Measurements from ENCODE around the gene TMEM74B.

TMEM74B gene

DNA sequence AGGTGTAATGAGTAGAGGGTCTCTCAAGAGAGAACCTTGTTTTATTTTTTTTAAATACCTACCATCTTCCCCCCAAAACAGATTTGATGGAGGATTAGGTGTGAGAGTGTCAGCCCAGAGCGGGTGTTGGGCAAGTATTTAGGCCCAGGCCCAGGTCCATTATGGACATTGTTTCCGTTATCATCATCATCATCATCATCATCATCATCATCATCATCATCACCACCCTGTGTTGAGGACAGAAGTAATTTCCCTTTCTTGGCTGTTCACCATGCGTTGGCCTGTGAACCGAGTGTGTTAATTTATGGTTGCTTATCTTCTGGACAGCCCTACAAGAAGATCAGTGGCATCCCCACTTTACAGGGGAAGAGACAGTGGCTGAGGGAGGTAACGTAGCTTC, 37.8 kb downstream of the TMEM74B start:
- DNase-seq (no peak), ATAC-seq (no peak)
- Mint-ChIP-seq H3K9me3 (no peaks in the 10 kb centered on the region), H3K27me3 (no peaks in the 10 kb centered on the region), H3K4me1 (peaks cover 18% of the 10 kb centered on the region), H3K4me3 (no peak overlapping the region), H3K27ac (peak overlapping the region in 1 of 2 donors; percentile 5)

- no peaks in the 10 kb centered on the region for H3K27me3 Mint-ChIP-seq
- H3K9me3 Mint-ChIP-seq: no peaks in the 10 kb centered on the region
- no peak for ATAC-seq
- no peak overlapping the region for H3K4me3 Mint-ChIP-seq
- no peak overlapping the region for H3K27ac Mint-ChIP-seq
- peaks cover 12% of the 10 kb centered on the region for H3K4me1 Mint-ChIP-seq
- DNase-seq: no peak
Measured at GRCh38 chr20:1144401-1145172, 40.2 kb downstream of the TMEM74B start.

DNA sequence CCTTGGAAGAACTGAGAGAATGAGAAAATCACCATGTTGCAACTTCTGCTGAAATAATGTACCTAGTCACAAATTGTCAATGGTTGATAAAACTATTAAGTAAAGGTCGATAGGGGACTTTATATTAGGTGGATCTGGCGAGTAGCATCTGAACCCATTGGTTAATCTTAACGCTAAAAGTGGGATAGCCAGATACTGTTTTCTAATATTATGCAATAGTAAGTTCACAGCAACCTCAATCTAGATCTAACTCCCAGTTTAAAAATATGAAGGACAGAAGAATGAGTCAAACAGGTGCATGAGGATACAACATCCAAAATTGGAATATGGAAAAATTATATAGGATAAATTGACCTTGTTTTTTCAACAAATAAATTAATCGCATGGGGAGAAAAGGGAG, 47.5 kb downstream of the TMEM74B start:
- Mint-ChIP-seq H3K27ac (no peak overlapping the region), H3K9me3 (no peaks in the 10 kb centered on the region)

GRCh38 chr20:1134836-1135235, 49.9 kb downstream of the TMEM74B start:
- Mint-ChIP-seq H3K4me1 (peaks cover 40% of the 10 kb centered on the region), H3K27me3 (no peaks in the 10 kb centered on the region), H3K27ac (peak overlapping the region in 1 of 2 donors; percentile 54), H3K4me3 (no peak overlapping the region), H3K9me3 (no peaks in the 10 kb centered on the region)
- DNase-seq: no peak
- no peak for ATAC-seq

More for the DNA sequence above, 47.5 kb downstream of the TMEM74B start:
- ATAC-seq: no peak
- peaks cover 28% of the 10 kb centered on the region for H3K4me1 Mint-ChIP-seq
- no peak for DNase-seq
- no peak overlapping the region for H3K4me3 Mint-ChIP-seq
- no peaks in the 10 kb centered on the region for H3K27me3 Mint-ChIP-seq

GRCh38 chr20:1134355-1134754, 50.4 kb downstream of the TMEM74B start:
- H3K27ac Mint-ChIP-seq: peak overlapping the region in 1 of 2 donors; percentile 65
- no peak overlapping the region for H3K4me3 Mint-ChIP-seq
- no peaks in the 10 kb centered on the region for H3K27me3 Mint-ChIP-seq
- no peak for ATAC-seq
- H3K4me1 Mint-ChIP-seq: peaks cover 40% of the 10 kb centered on the region
- H3K9me3 Mint-ChIP-seq: no peaks in the 10 kb centered on the region
- DNase-seq: no peak

- no peaks in the 10 kb centered on the region for H3K9me3 Mint-ChIP-seq
- H3K4me1 Mint-ChIP-seq: peaks cover 40% of the 10 kb centered on the region
- ATAC-seq (no peak), DNase-seq (no peak)
- H3K27ac Mint-ChIP-seq: peak overlapping the region in 1 of 2 donors; percentile 3
- no peaks in the 10 kb centered on the region for H3K27me3 Mint-ChIP-seq
- no peak overlapping the region for H3K4me3 Mint-ChIP-seq
Measured at GRCh38 chr20:1131354-1131753, 53.4 kb downstream of the TMEM74B start.

DNA sequence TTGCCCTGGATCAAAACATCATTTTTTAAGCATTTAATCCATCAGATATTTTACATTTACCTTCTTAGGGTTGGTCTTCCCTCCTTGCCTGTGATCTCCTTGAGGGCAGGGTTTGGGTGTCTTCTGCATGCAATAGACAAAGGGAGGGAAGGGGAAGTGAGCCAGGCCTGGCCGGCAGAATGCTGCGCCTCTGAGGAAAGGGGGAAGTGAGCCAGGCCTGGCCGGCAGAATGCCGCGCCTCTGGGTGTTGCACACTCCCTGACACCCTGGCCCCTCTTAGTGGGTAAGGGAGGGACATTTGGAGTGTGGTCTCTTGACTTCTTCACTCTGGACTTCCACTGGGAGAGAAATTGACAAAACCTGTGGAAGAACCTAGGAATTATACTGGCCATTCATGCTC, 53.9 kb downstream of the TMEM74B start:
- no peak overlapping the region for H3K4me3 Mint-ChIP-seq
- ATAC-seq: no peak

More for the DNA sequence above, 53.9 kb downstream of the TMEM74B start:
- H3K27ac Mint-ChIP-seq: peak overlapping the region in 1 of 2 donors; percentile 3
- no peaks in the 10 kb centered on the region for H3K27me3 Mint-ChIP-seq
- DNase-seq: no peak
- peaks cover 38% of the 10 kb centered on the region for H3K4me1 Mint-ChIP-seq
- H3K9me3 Mint-ChIP-seq: no peaks in the 10 kb centered on the region

Measured in stimulated activated naive CD8-positive, alpha-beta T cell treated with anti-CD3 and anti-CD28 coated beads, Interleukin-15, amount 100 ng/mL, for 72 hours (primary cell).